ENCODE data around the gene MIPEP. TPM values are rescaled to one million over a fixed set of nuclear protein-coding genes. Genes with fewer than 3 reads are reported as not detected.
"Not testable (repeated sequence)": the region's sequence is repeated elsewhere in the genome, so short reads cannot be mapped to it uniquely, and the experiment has no call there.

Gene MIPEP
- total RNA-seq, 3 donors from 2014 or later = 11.0 to 23.0 (median 20.0) TPM

- DNase-seq (ENCODE audit: low spot score in 2 of 2) = no peak
- no peaks in the 10 kb centered on the region for H3K27me3 ChIP-seq
- intact Hi-C loops (cut with DNase I; ENCODE audit: low total_unique reads) = no loop called here
- TF ChIP-seq POLR2A (IDR thresholded peaks at IDR 0.05) = no peak
- no peak for TF ChIP-seq CTCF (IDR thresholded peaks at IDR 0.05)
- TF ChIP-seq POLR2AphosphoS5 (IDR thresholded peaks at IDR 0.05) = no peak
- H3K9me3 ChIP-seq = no peaks in the 10 kb centered on the region
- no peaks in the 10 kb centered on the region for H3K36me3 ChIP-seq
- H3K4me1 ChIP-seq = no peaks in the 10 kb centered on the region
- no peak overlapping the region for H3K4me3 ChIP-seq
- H3K27ac ChIP-seq = no peak overlapping the region
Observed at GRCh38 chr13:23767838-23768237, 121.4 kb downstream of the MIPEP start.

- H3K27ac ChIP-seq = no peak overlapping the region
- no peak for DNase-seq (ENCODE audit: low spot score in 2 of 2)
- no peaks in the 10 kb centered on the region for H3K36me3 ChIP-seq
- H3K27me3 ChIP-seq = no peaks in the 10 kb centered on the region
- no peak overlapping the region for H3K4me3 ChIP-seq
- H3K4me1 ChIP-seq = no peaks in the 10 kb centered on the region
- intact Hi-C loops (cut with DNase I; ENCODE audit: low total_unique reads) = no loop called here
- H3K9me3 ChIP-seq = no peaks in the 10 kb centered on the region
- TF ChIP-seq POLR2A (IDR thresholded peaks at IDR 0.05) (no peak), POLR2AphosphoS5 (IDR thresholded peaks at IDR 0.05) (no peak), CTCF (IDR thresholded peaks at IDR 0.05) (no peak)
Observed at GRCh38 chr13:23766939-23767338, 122.3 kb downstream of the MIPEP start.

- H3K27ac ChIP-seq = no peak overlapping the region
- H3K4me1 ChIP-seq = no peaks in the 10 kb centered on the region
- TF ChIP-seq POLR2AphosphoS5 (IDR thresholded peaks at IDR 0.05) (no peak), POLR2A (IDR thresholded peaks at IDR 0.05) (no peak), CTCF (IDR thresholded peaks at IDR 0.05) (no peak)
- intact Hi-C loops (cut with DNase I; ENCODE audit: low total_unique reads) = no loop called here
- no peaks in the 10 kb centered on the region for H3K9me3 ChIP-seq
- H3K36me3 ChIP-seq = no peaks in the 10 kb centered on the region
- no peak for DNase-seq (ENCODE audit: low spot score in 2 of 2)
- no peak overlapping the region for H3K4me3 ChIP-seq
- H3K27me3 ChIP-seq = no peaks in the 10 kb centered on the region
Observed at GRCh38 chr13:23766283-23766682, 122.9 kb downstream of the MIPEP start.

- Histone ChIP-seq H3K36me3 (no peaks in the 10 kb centered on the region), H3K4me3 (no peak overlapping the region), H3K27me3 (no peaks in the 10 kb centered on the region), H3K27ac (no peak overlapping the region), H3K4me1 (no peaks in the 10 kb centered on the region), H3K9me3 (no peaks in the 10 kb centered on the region)
- no peak for TF ChIP-seq POLR2AphosphoS5 (IDR thresholded peaks at IDR 0.05)
- no peak for TF ChIP-seq POLR2A (IDR thresholded peaks at IDR 0.05)
- no peak for TF ChIP-seq CTCF (IDR thresholded peaks at IDR 0.05)
- intact Hi-C loops (cut with DNase I; ENCODE audit: low total_unique reads) = no loop called here
- no peak for DNase-seq (ENCODE audit: low spot score in 2 of 2)
Observed at GRCh38 chr13:23765531-23765930, 123.7 kb downstream of the MIPEP start.

GRCh38 chr13:23763318-23763717 is 125.9 kb downstream of the MIPEP start:
- TF ChIP-seq POLR2AphosphoS5 (IDR thresholded peaks at IDR 0.05) (no peak), CTCF (IDR thresholded peaks at IDR 0.05) (no peak), POLR2A (IDR thresholded peaks at IDR 0.05) (no peak)
- intact Hi-C loops (cut with DNase I; ENCODE audit: low total_unique reads) = no loop called here
- H3K27ac ChIP-seq = no peak overlapping the region

GRCh38 chr13:23761760-23762159 is 127.4 kb downstream of the MIPEP start:
- H3K27ac ChIP-seq; DNase-seq (ENCODE audit: low spot score in 2 of 2); intact Hi-C loops (cut with DNase I; ENCODE audit: low total_unique reads): not testable (repeated sequence)

More at GRCh38 chr13:23763318-23763717, 125.9 kb downstream of the MIPEP start:
- H3K4me1 ChIP-seq = no peaks in the 10 kb centered on the region
- no peaks in the 10 kb centered on the region for H3K36me3 ChIP-seq
- H3K27me3 ChIP-seq = no peaks in the 10 kb centered on the region
- H3K4me3 ChIP-seq = no peak overlapping the region
- no peaks in the 10 kb centered on the region for H3K9me3 ChIP-seq
- no peak for DNase-seq (ENCODE audit: low spot score in 2 of 2)

More at GRCh38 chr13:23761760-23762159, 127.4 kb downstream of the MIPEP start:
- H3K4me3 ChIP-seq, H3K4me1 ChIP-seq, H3K36me3 ChIP-seq, H3K9me3 ChIP-seq, H3K27me3 ChIP-seq: not testable (repeated sequence)

Data from breast epithelium (tissue), 4 donors.